K562 (cell line): Measurements from ENCODE around the gene CELF4. TPM values are rescaled to one million over a fixed set of nuclear protein-coding genes. Genes with fewer than 3 reads are reported as not detected.

Experiments used
- ATAC-seq: fragments of 200-7000 bp; cut with Tn5 transposase; 3 replicates; pipeline ENCODE4 v1.9.1; 2020; ENCODE audit warnings: moderate library complexity
- BruUV-seq: library from RNA; stranded (reverse); fragments of 400-500 nt; replicated peaks from 2 replicates; lab custom pipeline; 2021; lab: Mats Ljungman, UMichigan
- CTCF ChIA-PET: fragments of 300-600 bp; formaldehyde crosslinking; extraction: SDS; loops from one replicate; lab custom pipeline; 2021; ENCODE audit warnings: low intra/inter-chr PET ratio; lab: Yijun Ruan, JAX
- POLR2A ChIA-PET: fragments of 300-600, 350-650 bp; sonication (Branson Sonifier 250); formaldehyde crosslinking; extraction: SDS; loops from one replicate; lab custom pipeline; 2021; ENCODE audit warnings: antibody characterized with exemption, inconsistent platforms; lab: Yijun Ruan, JAX
- DNase-seq, 4 experiments: peaks; one replicate each; pipeline versions ENCODE4 v3.0.0 to v3.0.0-alpha.2; 2011 to 2018; ENCODE audit warnings: low spot score in 3 of 4, mixed read lengths in 3 of 4; ENCODE audit errors: extremely low read depth in 1 of 4
- FAIRE-seq: peaks from 2 replicates; lab custom pipeline; 2011; peaks lifted over from hg19 to GRCh38; lab: Jason Lieb, UNC
- H2AFZ ChIP-seq: 2 replicates; pipeline ENCODE4 v1.6.0; 2011; ENCODE audit warnings: low read depth, low read length, control low read depth, inconsistent platforms
- H3K27ac ChIP-seq: fragments of 200-600 bp; 3 replicates; pipeline ENCODE4 v1.8.0; 2011; ENCODE audit warnings: low read depth, mild to moderate bottlenecking, control low read depth, inconsistent platforms, low read length, moderate library complexity, mixed read lengths; ENCODE audit errors: extremely low read depth
- H3K27me3 ChIP-seq, 2 experiments: fragments of 300-600 bp in 1 of 2; 2 replicates in 1 of 2; 3 replicates in 1 of 2; pipeline versions ENCODE4 v1.6.0 to v1.8.0; 2011; ENCODE audit warnings: inconsistent platforms in 2 of 2, low read length in 2 of 2, mild to moderate bottlenecking in 1 of 2, mixed read lengths in 1 of 2, moderate library complexity in 1 of 2; ENCODE audit not compliant: control insufficient read depth in 2 of 2, insufficient read depth in 2 of 2
- H3K36me3 ChIP-seq: fragments of 300-600 bp; 3 replicates; pipeline ENCODE4 v1.8.0; 2011; ENCODE audit warnings: mild to moderate bottlenecking, low read length, inconsistent platforms; ENCODE audit not compliant: control insufficient read depth, insufficient read depth
- H3K4me1 ChIP-seq, 2 experiments: fragments of 200-600 bp in 1 of 2; replicated peaks in 1 of 2; 2 replicates in 1 of 2; 3 replicates in 1 of 2; pipeline versions ENCODE4 v1.5.1 to v1.8.0; 2011; ENCODE audit warnings: inconsistent platforms in 2 of 2, low read length in 2 of 2, mild to moderate bottlenecking in 1 of 2, mixed read lengths in 1 of 2, moderate library complexity in 1 of 2; ENCODE audit not compliant: control insufficient read depth in 2 of 2, insufficient read depth in 2 of 2
- H3K4me2 ChIP-seq: 2 replicates; pipeline ENCODE4 v1.6.1; 2011; ENCODE audit warnings: low read length, control low read depth, inconsistent platforms, mixed read lengths; ENCODE audit not compliant: insufficient read depth
- H3K4me3 ChIP-seq: fragments of 200-600 bp; sonication (generic), shearing (Covaris generic); 2 replicates; pipeline ENCODE4 v1.5.1; 2016; ENCODE audit warnings: control low read depth, inconsistent platforms
- H3K79me2 ChIP-seq: fragments of 200-600 bp; 3 replicates; pipeline ENCODE4 v1.8.0; 2011; ENCODE audit warnings: low read length, inconsistent platforms; ENCODE audit not compliant: control insufficient read depth, insufficient read depth
- H3K9ac ChIP-seq, 2 experiments: 2 replicates each; pipeline versions ENCODE4 v1.6.0 to v1.6.1; 2011; ENCODE audit warnings: low read depth in 2 of 2, low read length in 2 of 2, control low read depth in 1 of 2, inconsistent platforms in 1 of 2, mild to moderate bottlenecking in 1 of 2, mixed read lengths in 1 of 2; ENCODE audit not compliant: insufficient read depth in 1 of 2
- H3K9me1 ChIP-seq: one replicate; pipeline ENCODE4 v1.6.0; 2011; ENCODE audit warnings: inconsistent platforms, mild to moderate bottlenecking, low read length, moderate library complexity; ENCODE audit not compliant: control insufficient read depth, insufficient read depth
- H3K9me3 ChIP-seq: replicated peaks from 2 replicates; pipeline ENCODE4 v1.5.1; 2011; ENCODE audit warnings: low read depth, low read length, inconsistent platforms; ENCODE audit not compliant: control insufficient read depth, insufficient read depth
- H4K20me1 ChIP-seq: replicated peaks from 2 replicates; pipeline ENCODE4 v1.6.1; 2011; ENCODE audit warnings: low read length, inconsistent platforms, mixed read lengths; ENCODE audit not compliant: control insufficient read depth, insufficient read depth
- FOXJ3 ChIP-seq: sonication (generic); formaldehyde crosslinking; IDR thresholded peaks from 2 replicates; pipeline ENCODE4 v1.4.0; 2020; ENCODE audit warnings: mild to moderate bottlenecking, missing genetic modification reagents
- IFI16 ChIP-seq: fragments of 250-450 bp; sonication (Bioruptor Pico); IDR thresholded peaks from 2 replicates; pipeline ENCODE4 v2.1.2; 2022; ENCODE audit warnings: mild to moderate bottlenecking, inconsistent platforms
- RBM25 ChIP-seq: fragments of 200-400 bp; formaldehyde crosslinking; IDR thresholded peaks from 2 replicates; pipeline ENCODE4 v1.6.1; 2018; ENCODE audit warnings: low read length, low read depth, moderate library complexity; ENCODE audit not compliant: severe bottlenecking
- RFX1 ChIP-seq: fragments of 450-650 bp; IDR thresholded peaks from 2 replicates; pipeline ENCODE4 v1.6.1; 2016; ENCODE audit warnings: mild to moderate bottlenecking, moderate library complexity
- TGIF2 ChIP-seq: sonication (generic); formaldehyde crosslinking; IDR thresholded peaks from 2 replicates; pipeline ENCODE4 v1.8.1; 2022; ENCODE audit warnings: mild to moderate bottlenecking, missing genetic modification reagents, moderate library complexity
- ZNF253 ChIP-seq: fragments of 250-450 bp; sonication (Bioruptor Pico); conservative IDR thresholded peaks from 2 replicates; pipeline ENCODE4 v1.6.1; 2021; ENCODE audit warnings: mild to moderate bottlenecking
- ZNF764 ChIP-seq: fragments of 250-450 bp; sonication (Bioruptor Pico); IDR thresholded peaks from 2 replicates; pipeline ENCODE4 v1.4.0; 2020; ENCODE audit warnings: low read depth, mild to moderate bottlenecking, moderate library complexity
- WGBS: fragments of 100-300 bp; shearing (Covaris generic); methylation state at CpG from one replicate; pipeline ENCODE4 v1.1.6; 2016; ENCODE audit warnings: low coverage, mixed read lengths; ENCODE audit not compliant: insufficient coverage; ENCODE audit errors: missing lambda C conversion rate; 5-methylcytosine and 5-hydroxymethylcytosine counted together
- in situ Hi-C: fragments of 300-500 bp; cut with MboI; formaldehyde crosslinking; loops from 4 replicates; pipeline ENCODE4 v1.15.0; 2018; ENCODE audit warnings: inconsistent platforms, mixed read lengths
- intact Hi-C: fragments of 100-400 bp; cut with micrococcal nuclease; formaldehyde crosslinking; loops from 2 replicates; pipeline ENCODE4 v1.14.2; 2022
- polyA plus RNA-seq, 8 experiments: library from polyadenylated mRNA; depleted of rRNA in 4 of 8; stranded (reverse) in 5 of 8; unstranded in 3 of 8; fragments of >200 nt; fragmentation: Nextera tagmentation in 2 of 8; fragmentation: Illumina TruSeq in 1 of 8; extraction: Ambion mirVana in 2 of 8; extraction: Trizol in 1 of 8; gene quantifications; 2 replicates each; pipeline versions ENCODE4 v1.2.1 to v1.2.3, GENCODE V29; 2011 to 2014; ENCODE audit warnings: inconsistent platforms in 1 of 8, missing spikeins in 1 of 8
- total RNA-seq, 7 experiments: library from RNA; depleted of rRNA in 6 of 7; stranded (reverse); fragments of >200 nt in 6 of 7; fragmentation: Illumina TruSeq in 2 of 7; extraction: Trizol in 2 of 7; gene quantifications; 2 replicates each; pipeline versions ENCODE4 v1.2.1 to v1.2.3, GENCODE V29; 2011 to 2021; ENCODE audit warnings: low replicate concordance in 1 of 7
- TF ChIP-seq, protein P1 (sequence below): fragments of 450-650 bp; IDR thresholded peaks from 2 replicates; pipeline ENCODE4 v1.6.1; 2016

Gene CELF4
- total and polyA plus RNA-seq, 9 of the 15 experiments (the other 6 are each of a cell fraction or from before 2014, with no cell fraction given) = 0.04 to 0.24 (median 0.07) TPM; not detected in 3

- FAIRE-seq = no peak
- 0% methylated on average over 11 of the region's 12 CpGs for WGBS
Observed at GRCh38 chr18:37450434-37451132, 115.0 kb downstream of the CELF4 start.

GRCh38 chr18:37449618-37450017, 116.0 kb downstream of the CELF4 start:
- Histone ChIP-seq H3K4me2 (no peak overlapping the region), H3K4me1 (no peaks in the 10 kb centered on the region; a peak in 1 of 5 replicates), H3K9me3 (no peaks in the 10 kb centered on the region), H2AFZ (no peak overlapping the region), H3K27me3 (no peaks in the 10 kb centered on the region; a peak in 1 of 5 replicates), H3K36me3 (no peaks in the 10 kb centered on the region), H3K9ac (no peak overlapping the region), H3K79me2 (no peaks in the 10 kb centered on the region), H3K9me1 (no peaks in the 10 kb centered on the region), H4K20me1 (peaks cover 6% of the 10 kb centered on the region; the same call in 1 of the 2 replicates), H3K27ac (no peak overlapping the region), H3K4me3 (no peak overlapping the region)
- DNase-seq (no peak), ATAC-seq (no peak), FAIRE-seq (no peak)
- in situ Hi-C loops (no loop called here), intact Hi-C loops (no loop called here)
- BruUV-seq = no TSS peak
- POLR2A ChIA-PET = no interaction called here
- WGBS = 5% methylated on average over 2 of the region's 2 CpGs
- CTCF ChIA-PET = no interaction called here
- no peak for TF ChIP-seq ZNF253 (CRISPR knock-in tag)
- TF ChIP-seq TGIF2 (CRISPR knock-in tag) = no peak
- peak; percentile 59 for TF ChIP-seq RBM25

More at GRCh38 chr18:37450434-37451132, 115.0 kb downstream of the CELF4 start:
- no peak overlapping the region for H2AFZ ChIP-seq
- no peaks in the 10 kb centered on the region; a peak in 1 of 5 replicates for H3K27me3 ChIP-seq
- no peaks in the 10 kb centered on the region; a peak in 1 of 5 replicates for H3K4me1 ChIP-seq
- no peaks in the 10 kb centered on the region for H3K9me3 ChIP-seq
- ATAC-seq = no peak
- POLR2A ChIA-PET = no interaction called here
- in situ Hi-C loops (no loop called here), intact Hi-C loops (no loop called here)
- no peak overlapping the region for H3K27ac ChIP-seq
- BruUV-seq = no TSS peak
- TF ChIP-seq FOXJ3 (CRISPR knock-in tag) (no peak), IFI16 (no peak), ZNF764 (CRISPR knock-in tag) (no peak), RFX1 (peak; percentile 57)
- TF ChIP-seq, protein P1, sequence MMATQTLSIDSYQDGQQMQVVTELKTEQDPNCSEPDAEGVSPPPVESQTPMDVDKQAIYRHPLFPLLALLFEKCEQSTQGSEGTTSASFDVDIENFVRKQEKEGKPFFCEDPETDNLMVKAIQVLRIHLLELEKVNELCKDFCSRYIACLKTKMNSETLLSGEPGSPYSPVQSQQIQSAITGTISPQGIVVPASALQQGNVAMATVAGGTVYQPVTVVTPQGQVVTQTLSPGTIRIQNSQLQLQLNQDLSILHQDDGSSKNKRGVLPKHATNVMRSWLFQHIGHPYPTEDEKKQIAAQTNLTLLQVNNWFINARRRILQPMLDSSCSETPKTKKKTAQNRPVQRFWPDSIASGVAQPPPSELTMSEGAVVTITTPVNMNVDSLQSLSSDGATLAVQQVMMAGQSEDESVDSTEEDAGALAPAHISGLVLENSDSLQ = no peak
- no peaks in the 10 kb centered on the region for H3K79me2 ChIP-seq
- no peak overlapping the region for H3K4me2 ChIP-seq
- CTCF ChIA-PET = no interaction called here
- H3K36me3 ChIP-seq = no peaks in the 10 kb centered on the region
- no peak overlapping the region for H3K4me3 ChIP-seq
- peaks cover 6% of the 10 kb centered on the region; the same call in 1 of the 2 replicates for H4K20me1 ChIP-seq
- no peak for DNase-seq
- no peaks in the 10 kb centered on the region for H3K9me1 ChIP-seq
- no peak overlapping the region for H3K9ac ChIP-seq
